B cell (primary cell): Measurements from ENCODE around the gene HNF1B. TPM values are rescaled to one million over a fixed set of nuclear protein-coding genes. Genes with fewer than 3 reads are reported as not detected.
A peak's percentile ranks its signal among the peaks of the same experiment; 100 is the strongest.

Source experiments
- ATAC-seq: fragments of 200-7000 bp; cut with Tn5 transposase; one replicate; pipeline ENCODE4 v1.10.0; 2021; ENCODE audit warnings: low read depth, mild to moderate bottlenecking, moderate number of reproducible peaks, moderate library complexity
- CTCF ChIA-PET: fragments of 350-600 bp; sonication (Branson Sonifier 250); formaldehyde crosslinking; loops from one replicate; lab custom pipeline; 2021; ENCODE audit warnings: antibody characterized with exemption, inconsistent platforms; lab: Charles Lee
- POLR2A ChIA-PET: fragments of 350-600 bp; sonication (Branson Sonifier 250); formaldehyde crosslinking; loops from one replicate; lab custom pipeline; 2021; ENCODE audit warnings: antibody characterized with exemption; lab: Charles Lee
- DNase-seq: peaks from one replicate; pipeline ENCODE4 v3.0.0; 2013
- H2AFZ ChIP-seq: 2 replicates; pipeline ENCODE4 v1.6.1; 2012; ENCODE audit warnings: mild to moderate bottlenecking, low read depth, low read length; ENCODE audit not compliant: insufficient read depth, poor library complexity, severe bottlenecking
- H3K27ac ChIP-seq, 2 donors: 1 replicate in 1 of 2; 2 replicates in 1 of 2; pipeline ENCODE4 v1.5.1; 2012 to 2013; ENCODE audit warnings: low read length in 2 of 2, mild to moderate bottlenecking in 2 of 2, moderate library complexity in 1 of 2
- H3K27me3 ChIP-seq, 4 experiments: fragments of 200-600 bp in 1 of 4; sonication (generic) in 1 of 4; replicated peaks in 1 of 4; 1 replicate in 2 of 4; 2 replicates in 2 of 4; pipeline versions ENCODE4 v1.6.1 to v1.7.0; 2013 to 2016; ENCODE audit warnings: low read length in 3 of 4, mild to moderate bottlenecking in 2 of 4, mixed read lengths in 1 of 4, moderate library complexity in 1 of 4; ENCODE audit not compliant: insufficient read depth in 4 of 4, control insufficient read depth in 3 of 4; ENCODE audit errors: control extremely low read depth in 1 of 4
- H3K36me3 ChIP-seq, 2 experiments: replicated peaks in 1 of 2; 1 replicate in 1 of 2; 2 replicates in 1 of 2; pipeline versions ENCODE4 v1.6.1 to v1.7.1; 2013; ENCODE audit warnings: low read length in 1 of 2; ENCODE audit not compliant: insufficient read depth in 2 of 2, control insufficient read depth in 1 of 2; ENCODE audit errors: control extremely low read depth in 1 of 2, extremely low read depth in 1 of 2
- H3K4me1 ChIP-seq, 2 donors: fragments of 200-600 bp in 1 of 2; sonication (generic) in 1 of 2; 1 replicate in 1 of 2; 2 replicates in 1 of 2; pipeline versions ENCODE4 v1.5.1 to v1.6.1; 2013 to 2017; ENCODE audit warnings: low read length in 2 of 2; ENCODE audit not compliant: control insufficient read depth in 2 of 2, insufficient read depth in 2 of 2
- H3K4me2 ChIP-seq: replicated peaks from 2 replicates; pipeline ENCODE3; 2012; ENCODE audit warnings: mild to moderate bottlenecking, low read depth, low read length; ENCODE audit not compliant: poor library complexity, severe bottlenecking
- H3K4me3 ChIP-seq, 5 experiments: fragments of 200-600 bp in 1 of 5; sonication (generic) in 1 of 5; 1 replicate in 3 of 5; 2 replicates in 2 of 5; pipeline versions ENCODE4 v1.5.1 to v1.7.0; 2011 to 2016; ENCODE audit warnings: low read length in 4 of 5, mild to moderate bottlenecking in 4 of 5, low read depth in 2 of 5, control low read depth in 1 of 5, moderate library complexity in 1 of 5; ENCODE audit not compliant: insufficient read depth in 1 of 5; ENCODE audit errors: control extremely low read depth in 1 of 5, extremely low read depth in 1 of 5
- H3K79me2 ChIP-seq: fragments of 200-600 bp; sonication (generic); one replicate; pipeline ENCODE4 v1.6.0; 2016; ENCODE audit warnings: low read length; ENCODE audit not compliant: control insufficient read depth, insufficient read depth
- H3K9ac ChIP-seq: fragments of 200-600 bp; sonication (generic); 2 replicates; pipeline ENCODE4 v1.6.1; 2017; ENCODE audit warnings: mild to moderate bottlenecking, low read length, moderate library complexity
- H3K9me3 ChIP-seq, 3 donors: one replicate each; pipeline versions ENCODE4 v1.6.1 to v1.7.1; 2013; ENCODE audit warnings: low read length in 2 of 3; ENCODE audit not compliant: control insufficient read depth in 2 of 3, insufficient read depth in 1 of 3; ENCODE audit errors: control extremely low read depth in 1 of 3
- H4K20me1 ChIP-seq: 2 replicates; pipeline ENCODE4 v1.6.0; 2012; ENCODE audit warnings: mild to moderate bottlenecking, low read length; ENCODE audit not compliant: insufficient read depth, control insufficient read depth, poor library complexity, severe bottlenecking
- H3K27ac Mint-ChIP-seq: one replicate; pipeline ENCODE4 v1.8.0; 2021; ENCODE audit warnings: mixed read lengths
- H3K27me3 Mint-ChIP-seq: one replicate; pipeline ENCODE4 v1.8.0; 2021; ENCODE audit warnings: mixed read lengths
- H3K4me1 Mint-ChIP-seq: one replicate; pipeline ENCODE4 v1.8.0; 2021; ENCODE audit warnings: mixed read lengths
- H3K4me3 Mint-ChIP-seq: one replicate; pipeline ENCODE4 v1.8.0; 2021; ENCODE audit warnings: mixed read lengths
- H3K9me3 Mint-ChIP-seq: one replicate; pipeline ENCODE4 v1.8.0; 2022; ENCODE audit warnings: mixed read lengths; ENCODE audit not compliant: insufficient read depth
- CTCF ChIP-seq: fragments of 200-600 bp; IDR thresholded peaks from one replicate; pipeline ENCODE4 v1.8.0; 2022; ENCODE audit warnings: antibody characterized with exemption, mild to moderate bottlenecking
- EZH2 ChIP-seq: IDR thresholded peaks from 2 replicates; pipeline ENCODE4 v1.6.1; 2012; ENCODE audit warnings: borderline replicate concordance, low read depth, mild to moderate bottlenecking, moderate library complexity, low read length; ENCODE audit not compliant: insufficient read depth, poor library complexity, severe bottlenecking
- WGBS: methylation state at CpG from one replicate; pipeline ENCODE4 v1.1.5; 2013; ENCODE audit warnings: missing lambda C conversion rate; ENCODE audit not compliant: insufficient coverage; 5-methylcytosine and 5-hydroxymethylcytosine counted together
- intact Hi-C: fragments of 100-400 bp; cut with micrococcal nuclease; formaldehyde crosslinking; loops from one replicate; pipeline ENCODE4 v1.10.0; 2022
- polyA plus RNA-seq: library from polyadenylated mRNA; depleted of rRNA; stranded (reverse); fragments of >200 nt; gene quantifications from 2 replicates; pipeline ENCODE4 v1.2.3, GENCODE V29; 2012
- total RNA-seq, 2 donors: library from RNA; stranded (reverse); fragments of 120-200 nt in 1 of 2; gene quantifications; 1 replicate in 1 of 2; 2 replicates in 1 of 2; pipeline versions ENCODE4 v1.2.3 to v1.2.4, GENCODE V29; 2013 to 2022

HNF1B gene
- total and polyA plus RNA-seq, 2 donors (not counting 1 experiment from before 2014, with no cell fraction given), result 1.5 TPM; not detected in 1

GRCh38 chr17:37761961-37762360 lies 17.1 kb upstream of the HNF1B start:
- no peak for ATAC-seq
- H3K4me3 Mint-ChIP-seq, result no peak overlapping the region

GRCh38 chr17:37761059-37761458 lies 16.2 kb upstream of the HNF1B start:
- Histone ChIP-seq H3K4me3 (no peak overlapping the region), H2AFZ (no peak overlapping the region), H3K4me2 (peak overlapping the region; percentile 17), H3K9ac (no peak overlapping the region), H3K79me2 (no peaks in the 10 kb centered on the region), H4K20me1 (no peaks in the 10 kb centered on the region), H3K27me3 (peaks cover 0 to 6% (median 1%) of the 10 kb centered on the region in 4 experiments), H3K27ac (no peak overlapping the region), H3K9me3 (no peaks in the 10 kb centered on the region), H3K4me1 (peaks cover 3 to 10% of the 10 kb centered on the region in 2 donors), H3K36me3 (no peaks in the 10 kb centered on the region)
- TF ChIP-seq CTCF (no peak), EZH2 (no peak)
- peaks cover 37% of the 10 kb centered on the region for H3K27me3 Mint-ChIP-seq
- POLR2A ChIA-PET, result interaction anchor here (0.7 kb wide), 1 partner anchor 527 kb away, joined by 4 read pairs; no protein-coding TSS in a partner anchor
- no peak for ATAC-seq
- intact Hi-C loops, result no loop called here
- DNase-seq, result no peak
- no peak overlapping the region for H3K27ac Mint-ChIP-seq
- peaks cover 12% of the 10 kb centered on the region for H3K4me1 Mint-ChIP-seq
- no peaks in the 10 kb centered on the region for H3K9me3 Mint-ChIP-seq
- WGBS, result no CpG with 5 or more reads among the region's 7 CpGs
- CTCF ChIA-PET, result no interaction called here
- H3K4me3 Mint-ChIP-seq, result peak overlapping the region; percentile 14

More at GRCh38 chr17:37761961-37762360, 17.1 kb upstream of the HNF1B start:
- no peak for DNase-seq
- Histone ChIP-seq H3K79me2 (no peaks in the 10 kb centered on the region), H3K36me3 (no peaks in the 10 kb centered on the region), H3K9ac (no peak overlapping the region), H3K27ac (no peak overlapping the region), H3K27me3 (peaks cover 0 to 6% (median 1%) of the 10 kb centered on the region in 4 experiments), H3K4me2 (no peak overlapping the region), H2AFZ (no peak overlapping the region), H3K9me3 (no peaks in the 10 kb centered on the region), H4K20me1 (no peaks in the 10 kb centered on the region), H3K4me1 (peaks cover 3 to 10% of the 10 kb centered on the region in 2 donors), H3K4me3 (no peak overlapping the region)
- intact Hi-C loops, result no loop called here
- 93% methylated on average over 1 of the region's 4 CpGs for WGBS
- Mint-ChIP-seq H3K9me3 (no peaks in the 10 kb centered on the region), H3K27me3 (peaks cover 37% of the 10 kb centered on the region), H3K4me1 (peaks cover 12% of the 10 kb centered on the region), H3K27ac (no peak overlapping the region)
- ChIA-PET CTCF (no interaction called here), POLR2A (interaction anchor here (0.7 kb wide), 1 partner anchor 154 kb away, joined by 6 read pairs; no protein-coding TSS in a partner anchor)
- TF ChIP-seq CTCF, result no peak
- TF ChIP-seq EZH2, result no peak
